Neural cell (in vitro differentiated cells): ENCODE measurements around the gene FHIT. TPM values are rescaled to one million over a fixed set of nuclear protein-coding genes. Genes with fewer than 3 reads are reported as not detected.

Experiments used
- H2AFZ ChIP-seq: fragments of 200-600, 300-800 bp; sonication (generic), shearing (Covaris generic); 2 replicates; pipeline ENCODE4 v1.6.0; 2014; ENCODE audit warnings: low read depth, mild to moderate bottlenecking, antibody characterized with exemption, low read length, moderate library complexity
- H3F3A ChIP-seq: fragments of 200-600 bp; shearing (Covaris generic); 2 replicates; pipeline ENCODE4 v1.6.1; 2016; ENCODE audit warnings: mild to moderate bottlenecking, moderate library complexity, mixed read lengths, antibody characterized with exemption, low read length; ENCODE audit not compliant: insufficient read depth, poor library complexity, severe bottlenecking
- H3K27ac ChIP-seq: fragments of 200-600, 300-800 bp; sonication (generic), shearing (Covaris generic); 2 replicates; pipeline ENCODE4 v1.5.1; 2014; ENCODE audit warnings: mild to moderate bottlenecking, low read length, moderate library complexity
- H3K27me3 ChIP-seq: fragments of 300-800, 200-600 bp; sonication (generic), shearing (Covaris generic); 2 replicates; pipeline ENCODE4 v1.6.0; 2014; ENCODE audit warnings: mild to moderate bottlenecking, low read depth, low read length, moderate library complexity; ENCODE audit not compliant: insufficient read depth
- H3K36me3 ChIP-seq: fragments of 300-800, 200-600 bp; sonication (generic), shearing (Covaris generic); 2 replicates; pipeline ENCODE4 v1.5.1; 2014; ENCODE audit warnings: mild to moderate bottlenecking, antibody characterized with exemption, low read length, moderate library complexity; ENCODE audit not compliant: insufficient read depth
- H3K4me2 ChIP-seq: fragments of 300-800, 200-600 bp; sonication (generic), shearing (Covaris generic); 2 replicates; pipeline ENCODE4 v1.6.0; 2014; ENCODE audit warnings: mild to moderate bottlenecking, low read length
- H3K4me3 ChIP-seq: fragments of 300-800, 200-600 bp; sonication (generic), shearing (Covaris generic); 2 replicates; pipeline ENCODE4 v1.5.1; 2014; ENCODE audit warnings: mild to moderate bottlenecking, low read length, moderate library complexity
- H3K79me2 ChIP-seq: fragments of 200-600 bp; shearing (Covaris generic); replicated peaks from 2 replicates; pipeline ENCODE4 v1.6.0; 2014; ENCODE audit warnings: mild to moderate bottlenecking, low read length, moderate library complexity; ENCODE audit not compliant: insufficient read depth
- H3K9ac ChIP-seq: fragments of 300-800, 200-600 bp; sonication (generic), shearing (Covaris generic); 2 replicates; pipeline ENCODE4 v1.6.1; 2016; ENCODE audit warnings: mild to moderate bottlenecking, low read length, mixed read lengths
- H3K9me2 ChIP-seq: fragments of 200-600 bp; shearing (Covaris generic); 2 replicates; pipeline ENCODE4 v1.6.1; 2016; ENCODE audit warnings: mild to moderate bottlenecking, low read length, mixed read lengths; ENCODE audit not compliant: insufficient read depth
- H3K9me3 ChIP-seq: fragments of 200-600, 300-800 bp; sonication (generic), shearing (Covaris generic); 2 replicates; pipeline ENCODE4 v1.6.1; 2016; ENCODE audit warnings: mild to moderate bottlenecking, mixed run types, low read length, moderate library complexity, mixed read lengths
- H4K20me1 ChIP-seq: fragments of 200-600 bp; shearing (Covaris generic); 2 replicates; pipeline ENCODE4 v1.6.1; 2016; ENCODE audit warnings: mild to moderate bottlenecking, mixed run types; ENCODE audit not compliant: insufficient read depth
- EP300 ChIP-seq: fragments of 450-650 bp; conservative IDR thresholded peaks from 2 replicates; pipeline ENCODE4 v1.6.1; 2014; ENCODE audit warnings: antibody characterized with exemption, mild to moderate bottlenecking, moderate library complexity; ENCODE audit not compliant: poor library complexity, severe bottlenecking
- EZH2 ChIP-seq: fragments of 200-600, 300-800 bp; shearing (Covaris generic), sonication (generic); IDR thresholded peaks from 2 replicates; pipeline ENCODE4 v1.6.1; 2014; ENCODE audit warnings: antibody characterized with exemption, low read length, borderline replicate concordance, mild to moderate bottlenecking; ENCODE audit not compliant: insufficient read depth, poor library complexity, severe bottlenecking
- MXI1 ChIP-seq: fragments of 450-650 bp; conservative IDR thresholded peaks from 2 replicates; pipeline ENCODE4 v1.6.1; 2014; ENCODE audit warnings: antibody characterized with exemption, mild to moderate bottlenecking; ENCODE audit not compliant: poor library complexity, severe bottlenecking
- POLR2AphosphoS5 ChIP-seq: IDR thresholded peaks from 2 replicates; pipeline ENCODE4 v1.6.1; 2012
- RAD21 ChIP-seq: fragments of 450-650 bp; conservative IDR thresholded peaks from 2 replicates; pipeline ENCODE4 v1.6.1; 2014; ENCODE audit warnings: antibody characterized with exemption, mild to moderate bottlenecking, moderate library complexity
- SMC3 ChIP-seq: fragments of 450-650 bp; conservative IDR thresholded peaks from 2 replicates; pipeline ENCODE4 v1.6.1; 2014; ENCODE audit warnings: antibody characterized with exemption, mild to moderate bottlenecking, moderate library complexity; ENCODE audit not compliant: poor library complexity
- TAF1 ChIP-seq: IDR thresholded peaks from 2 replicates; pipeline ENCODE4 v1.6.1; 2012; ENCODE audit warnings: low read depth
- polyA plus RNA-seq: library from polyadenylated mRNA; depleted of rRNA; stranded (reverse); fragments of >200 nt; gene quantifications from 2 replicates; pipeline ENCODE4 v1.2.3, GENCODE V29; 2014
- TF ChIP-seq, protein P1 (sequence below): fragments of 450-650 bp; IDR thresholded peaks from 2 replicates; pipeline ENCODE4 v1.5.1; 2014; ENCODE audit warnings: antibody characterized with exemption, mild to moderate bottlenecking, moderate library complexity; ENCODE audit not compliant: poor library complexity, severe bottlenecking
- TF ChIP-seq, protein P2 (sequence below): IDR thresholded peaks from 2 replicates; pipeline ENCODE4 v1.6.1; 2012; ENCODE audit warnings: borderline replicate concordance

The FHIT gene
- polyA plus RNA-seq, 1 donor from 2014 or later: not detected

DNA sequence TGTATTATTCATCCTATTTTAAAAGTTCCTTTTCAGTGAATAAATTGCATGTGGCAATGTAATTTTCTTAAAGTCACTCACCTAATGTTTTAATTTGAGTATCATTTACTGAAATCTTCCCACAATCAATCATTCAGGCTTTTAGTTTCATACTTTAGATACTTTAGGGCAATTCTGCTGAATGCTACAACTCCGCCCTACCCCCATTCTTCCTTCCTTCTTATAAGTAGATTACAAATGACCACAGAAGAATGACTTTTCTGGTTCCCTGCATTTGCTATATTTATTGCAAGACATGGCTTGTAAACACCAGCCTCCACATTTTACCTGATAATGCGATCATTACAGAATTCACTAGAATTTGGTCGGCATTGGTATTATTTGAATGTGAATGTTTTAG lies 1061.9 kb downstream of the FHIT start:
- Histone ChIP-seq H3F3A (no peaks in the 10 kb centered on the region), H3K27ac (peak overlapping the region; percentile 1), H3K4me2 (no peak overlapping the region)

DNA sequence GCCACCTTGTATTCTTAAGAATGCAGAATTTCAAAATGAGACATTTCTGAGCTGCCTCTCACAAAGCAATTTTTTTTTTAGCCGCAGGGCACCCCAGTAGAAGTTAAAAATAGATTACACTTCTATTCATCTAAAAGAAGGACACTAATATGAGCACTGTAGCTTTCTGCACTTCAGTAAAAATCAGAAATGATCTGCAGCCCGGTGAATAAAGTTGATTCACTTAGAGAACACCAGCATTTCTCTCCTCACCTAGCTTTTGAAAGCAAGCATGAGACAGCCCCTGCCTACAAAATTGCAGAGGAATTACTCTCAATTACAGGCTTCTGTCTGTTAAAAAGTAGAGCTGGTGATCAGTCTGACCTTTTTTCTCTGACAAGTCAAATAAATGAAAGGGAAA lies 1062.4 kb downstream of the FHIT start:
- H3K36me3 ChIP-seq: no peaks in the 10 kb centered on the region
- no peaks in the 10 kb centered on the region for H3K9me2 ChIP-seq
- no peak overlapping the region for H2AFZ ChIP-seq
- peak overlapping the region; percentile 15 for H3K4me2 ChIP-seq
- H3F3A ChIP-seq: no peaks in the 10 kb centered on the region
- no peak overlapping the region for H3K9ac ChIP-seq
- no peak overlapping the region for H3K27ac ChIP-seq
- TF ChIP-seq EP300: peak; percentile 75
- no peak for TF ChIP-seq EZH2
- peak; percentile 24 for TF ChIP-seq RAD21
- TF ChIP-seq MXI1: no peak
- TF ChIP-seq, protein P1, sequence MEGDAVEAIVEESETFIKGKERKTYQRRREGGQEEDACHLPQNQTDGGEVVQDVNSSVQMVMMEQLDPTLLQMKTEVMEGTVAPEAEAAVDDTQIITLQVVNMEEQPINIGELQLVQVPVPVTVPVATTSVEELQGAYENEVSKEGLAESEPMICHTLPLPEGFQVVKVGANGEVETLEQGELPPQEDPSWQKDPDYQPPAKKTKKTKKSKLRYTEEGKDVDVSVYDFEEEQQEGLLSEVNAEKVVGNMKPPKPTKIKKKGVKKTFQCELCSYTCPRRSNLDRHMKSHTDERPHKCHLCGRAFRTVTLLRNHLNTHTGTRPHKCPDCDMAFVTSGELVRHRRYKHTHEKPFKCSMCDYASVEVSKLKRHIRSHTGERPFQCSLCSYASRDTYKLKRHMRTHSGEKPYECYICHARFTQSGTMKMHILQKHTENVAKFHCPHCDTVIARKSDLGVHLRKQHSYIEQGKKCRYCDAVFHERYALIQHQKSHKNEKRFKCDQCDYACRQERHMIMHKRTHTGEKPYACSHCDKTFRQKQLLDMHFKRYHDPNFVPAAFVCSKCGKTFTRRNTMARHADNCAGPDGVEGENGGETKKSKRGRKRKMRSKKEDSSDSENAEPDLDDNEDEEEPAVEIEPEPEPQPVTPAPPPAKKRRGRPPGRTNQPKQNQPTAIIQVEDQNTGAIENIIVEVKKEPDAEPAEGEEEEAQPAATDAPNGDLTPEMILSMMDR: no peak
- no peak for TF ChIP-seq TAF1
- TF ChIP-seq POLR2AphosphoS5: no peak
- TF ChIP-seq, protein P2, sequence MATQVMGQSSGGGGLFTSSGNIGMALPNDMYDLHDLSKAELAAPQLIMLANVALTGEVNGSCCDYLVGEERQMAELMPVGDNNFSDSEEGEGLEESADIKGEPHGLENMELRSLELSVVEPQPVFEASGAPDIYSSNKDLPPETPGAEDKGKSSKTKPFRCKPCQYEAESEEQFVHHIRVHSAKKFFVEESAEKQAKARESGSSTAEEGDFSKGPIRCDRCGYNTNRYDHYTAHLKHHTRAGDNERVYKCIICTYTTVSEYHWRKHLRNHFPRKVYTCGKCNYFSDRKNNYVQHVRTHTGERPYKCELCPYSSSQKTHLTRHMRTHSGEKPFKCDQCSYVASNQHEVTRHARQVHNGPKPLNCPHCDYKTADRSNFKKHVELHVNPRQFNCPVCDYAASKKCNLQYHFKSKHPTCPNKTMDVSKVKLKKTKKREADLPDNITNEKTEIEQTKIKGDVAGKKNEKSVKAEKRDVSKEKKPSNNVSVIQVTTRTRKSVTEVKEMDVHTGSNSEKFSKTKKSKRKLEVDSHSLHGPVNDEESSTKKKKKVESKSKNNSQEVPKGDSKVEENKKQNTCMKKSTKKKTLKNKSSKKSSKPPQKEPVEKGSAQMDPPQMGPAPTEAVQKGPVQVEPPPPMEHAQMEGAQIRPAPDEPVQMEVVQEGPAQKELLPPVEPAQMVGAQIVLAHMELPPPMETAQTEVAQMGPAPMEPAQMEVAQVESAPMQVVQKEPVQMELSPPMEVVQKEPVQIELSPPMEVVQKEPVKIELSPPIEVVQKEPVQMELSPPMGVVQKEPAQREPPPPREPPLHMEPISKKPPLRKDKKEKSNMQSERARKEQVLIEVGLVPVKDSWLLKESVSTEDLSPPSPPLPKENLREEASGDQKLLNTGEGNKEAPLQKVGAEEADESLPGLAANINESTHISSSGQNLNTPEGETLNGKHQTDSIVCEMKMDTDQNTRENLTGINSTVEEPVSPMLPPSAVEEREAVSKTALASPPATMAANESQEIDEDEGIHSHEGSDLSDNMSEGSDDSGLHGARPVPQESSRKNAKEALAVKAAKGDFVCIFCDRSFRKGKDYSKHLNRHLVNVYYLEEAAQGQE: no peak
- TF ChIP-seq SMC3: peak; percentile 27
- H3K4me3 ChIP-seq: peak overlapping the region; percentile 8
- no peaks in the 10 kb centered on the region for H3K79me2 ChIP-seq
- no peaks in the 10 kb centered on the region for H3K27me3 ChIP-seq
- H3K9me3 ChIP-seq: no peaks in the 10 kb centered on the region
- no peaks in the 10 kb centered on the region for H4K20me1 ChIP-seq

More for the DNA sequence above, 1061.9 kb downstream of the FHIT start:
- Histone ChIP-seq H3K9me2 (no peaks in the 10 kb centered on the region), H3K9me3 (no peaks in the 10 kb centered on the region), H4K20me1 (no peaks in the 10 kb centered on the region), H3K36me3 (no peaks in the 10 kb centered on the region), H3K9ac (no peak overlapping the region), H3K4me3 (peak overlapping the region; percentile 8), H3K79me2 (no peaks in the 10 kb centered on the region), H2AFZ (no peak overlapping the region), H3K27me3 (no peaks in the 10 kb centered on the region)
- no peak for TF ChIP-seq SMC3
- no peak for TF ChIP-seq POLR2AphosphoS5
- TF ChIP-seq EZH2: no peak
- TF ChIP-seq MXI1: no peak
- TF ChIP-seq TAF1: no peak
- no peak for TF ChIP-seq RAD21
- TF ChIP-seq, protein P2: no peak
- no peak for TF ChIP-seq EP300
- TF ChIP-seq, protein P1: no peak
